GM23248 (cell line): Measurements from ENCODE around the gene WDR48. TPM values are rescaled to one million over a fixed set of nuclear protein-coding genes. Genes with fewer than 3 reads are reported as not detected.

Source experiments
- DNase-seq: peaks from one replicate; pipeline ENCODE4 v3.0.0-alpha.2; 2015
- H2AFZ ChIP-seq: fragments of 200-600 bp; sonication (generic); 2 replicates; pipeline ENCODE4 v1.6.1; 2016; ENCODE audit warnings: antibody characterized with exemption
- H3F3A ChIP-seq: fragments of 200-600 bp; sonication (generic); 2 replicates; pipeline ENCODE4 v1.6.1; 2016; ENCODE audit warnings: mild to moderate bottlenecking, antibody characterized with exemption, mixed run types; ENCODE audit not compliant: insufficient read depth
- H3K27ac ChIP-seq: fragments of 200-600 bp; sonication (generic); 2 replicates; pipeline ENCODE4 v1.5.1; 2016; ENCODE audit warnings: mild to moderate bottlenecking
- H3K27me3 ChIP-seq: fragments of 200-600 bp; sonication (generic); replicated peaks from 2 replicates; pipeline ENCODE4 v1.6.1; 2016; ENCODE audit warnings: mild to moderate bottlenecking; ENCODE audit not compliant: insufficient read depth
- H3K36me3 ChIP-seq: fragments of 200-600 bp; sonication (generic); 2 replicates; pipeline ENCODE4 v1.6.1; 2016; ENCODE audit warnings: low read depth, mild to moderate bottlenecking
- H3K4me1 ChIP-seq: fragments of 200-600 bp; sonication (generic); 2 replicates; pipeline ENCODE4 v1.6.1; 2016; ENCODE audit warnings: mild to moderate bottlenecking; ENCODE audit not compliant: insufficient read depth
- H3K4me2 ChIP-seq: fragments of 200-600 bp; sonication (generic); one replicate; pipeline ENCODE4 v1.6.1; 2016; ENCODE audit warnings: mild to moderate bottlenecking; ENCODE audit not compliant: unreplicated experiment
- H3K4me3 ChIP-seq: fragments of 200-600 bp; sonication (generic); 2 replicates; pipeline ENCODE4 v1.5.1; 2016; ENCODE audit warnings: mild to moderate bottlenecking
- H3K79me2 ChIP-seq: fragments of 200-600 bp; sonication (generic); 2 replicates; pipeline ENCODE4 v1.6.1; 2016; ENCODE audit warnings: mild to moderate bottlenecking; ENCODE audit not compliant: insufficient read depth
- H3K9ac ChIP-seq: fragments of 200-600 bp; sonication (generic); 2 replicates; pipeline ENCODE4 v1.6.1; 2016; ENCODE audit warnings: mild to moderate bottlenecking
- H3K9me2 ChIP-seq: fragments of 200-600 bp; sonication (generic); 2 replicates; pipeline ENCODE4 v1.6.1; 2016; ENCODE audit warnings: mixed run types, mild to moderate bottlenecking, moderate library complexity; ENCODE audit not compliant: insufficient read depth
- H3K9me3 ChIP-seq: fragments of 200-600 bp; sonication (generic); one replicate; pipeline ENCODE4 v1.6.1; 2017; ENCODE audit warnings: low read depth
- H4K20me1 ChIP-seq: fragments of 200-600 bp; sonication (generic); 2 replicates; pipeline ENCODE4 v1.6.0; 2016; ENCODE audit not compliant: insufficient read depth
- EZH2 ChIP-seq: fragments of 200-600 bp; sonication (generic); IDR thresholded peaks from 2 replicates; pipeline ENCODE4 v1.6.1; 2018; ENCODE audit warnings: antibody characterized with exemption, mild to moderate bottlenecking; ENCODE audit not compliant: insufficient read depth, poor library complexity, severe bottlenecking
- EZH2phosphoT487 ChIP-seq: fragments of 200-600 bp; sonication (generic); IDR thresholded peaks from 2 replicates; pipeline ENCODE4 v1.6.1; 2018; ENCODE audit warnings: antibody characterized with exemption, moderate library complexity, mild to moderate bottlenecking, low read depth; ENCODE audit not compliant: insufficient read depth
- WGBS, 2 experiments: methylation state at CpG; one replicate each; pipeline ENCODE4 v1.1.6; 2015 to 2017; ENCODE audit warnings: low lambda C conversion rate in 2 of 2, low coverage in 1 of 2; ENCODE audit errors: missing lambda C conversion rate in 2 of 2; 5-methylcytosine and 5-hydroxymethylcytosine counted together
- in situ Hi-C: fragments of 300-500 bp; cut with MboI; formaldehyde crosslinking; loops from 2 replicates; pipeline ENCODE4 v1.15.0; 2020
- polyA plus RNA-seq: library from polyadenylated mRNA; unstranded; fragments of >200 nt; fragmentation: Nextera tagmentation; extraction: Ambion mirVana; gene quantifications from 2 replicates; pipeline ENCODE4 v1.2.1, GENCODE V29; 2016
- total RNA-seq: library from RNA; depleted of rRNA; stranded (reverse); fragments of >200 nt; shearing (Covaris generic); gene quantifications from 2 replicates; pipeline ENCODE4 v1.2.3, GENCODE V29; 2014

WDR48 gene
- total and polyA plus RNA-seq, 2 experiments from 2014 or later = 25.7 to 29.7 TPM

GRCh38 chr3:39079530-39079929, 27.7 kb downstream of the WDR48 start:
- no peak overlapping the region for H3K27ac ChIP-seq
- H4K20me1 ChIP-seq = no peaks in the 10 kb centered on the region
- H3K36me3 ChIP-seq = peaks cover 25% of the 10 kb centered on the region
- H3F3A ChIP-seq = no peaks in the 10 kb centered on the region
- H3K4me2 ChIP-seq = no peak overlapping the region
- H3K79me2 ChIP-seq = no peaks in the 10 kb centered on the region
- no peaks in the 10 kb centered on the region for H3K27me3 ChIP-seq
- H3K9ac ChIP-seq = no peak overlapping the region
- in situ Hi-C loops = no loop called here
- H3K4me1 ChIP-seq = no peaks in the 10 kb centered on the region
- H3K9me3 ChIP-seq = no peaks in the 10 kb centered on the region
- H3K4me3 ChIP-seq = no peak overlapping the region
- no peak overlapping the region for H2AFZ ChIP-seq
- H3K9me2 ChIP-seq = no peaks in the 10 kb centered on the region
- DNase-seq = no peak
- no peak for TF ChIP-seq EZH2
- TF ChIP-seq EZH2phosphoT487 = no peak

GRCh38 chr3:39080026-39080425, 28.2 kb downstream of the WDR48 start:
- Histone ChIP-seq H3K4me2 (no peak overlapping the region), H3K9me3 (no peaks in the 10 kb centered on the region), H3K4me1 (no peaks in the 10 kb centered on the region), H3K79me2 (no peaks in the 10 kb centered on the region), H3K9ac (no peak overlapping the region), H3K36me3 (peaks cover 22% of the 10 kb centered on the region), H4K20me1 (no peaks in the 10 kb centered on the region), H3K9me2 (no peaks in the 10 kb centered on the region), H3K27ac (no peak overlapping the region), H3F3A (no peaks in the 10 kb centered on the region), H3K4me3 (no peak overlapping the region), H3K27me3 (no peaks in the 10 kb centered on the region), H2AFZ (no peak overlapping the region)
- in situ Hi-C loops = no loop called here
- TF ChIP-seq EZH2phosphoT487 = no peak
- no peak for TF ChIP-seq EZH2
- DNase-seq = no peak

DNA sequence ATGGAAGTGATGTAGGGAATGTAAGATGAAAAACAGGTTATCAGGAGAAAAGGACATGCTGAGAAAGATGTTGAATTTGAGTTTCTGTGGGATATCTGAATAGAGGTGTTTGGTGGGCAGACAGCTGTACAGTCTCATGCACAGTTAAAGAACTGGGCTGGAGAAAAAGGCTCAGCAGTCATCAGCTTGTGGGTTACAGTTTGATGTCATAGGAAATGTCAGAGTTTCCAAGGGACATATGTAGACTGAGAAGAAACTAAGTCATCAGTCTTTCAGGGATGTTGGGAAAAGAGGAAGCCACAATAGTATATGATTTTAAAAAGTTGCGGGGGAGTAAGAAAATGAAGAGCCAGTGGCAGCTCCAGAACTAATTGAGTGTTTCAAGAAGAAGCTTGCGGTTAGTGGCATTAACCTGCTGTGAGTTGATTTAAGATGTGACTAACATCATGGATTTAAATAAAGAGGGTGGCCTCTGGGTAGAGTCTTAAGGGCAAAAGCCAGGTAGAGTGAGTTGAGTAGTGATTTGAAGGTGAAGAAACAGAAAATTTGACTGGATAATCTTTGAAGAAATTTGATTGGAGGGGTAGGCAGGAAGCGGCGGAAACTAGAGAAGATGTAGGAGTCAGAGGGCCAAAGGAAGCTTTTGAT, 31.0 kb downstream of the WDR48 start:
- no peaks in the 10 kb centered on the region for H3K27me3 ChIP-seq
- 98% methylated on average over 4 of the region's 4 CpGs for WGBS, 2 experiments
- H3K4me2 ChIP-seq = no peak overlapping the region
- H3K4me3 ChIP-seq = no peak overlapping the region
- in situ Hi-C loops = no loop called here
- no peaks in the 10 kb centered on the region for H3K9me2 ChIP-seq
- no peaks in the 10 kb centered on the region for H3K4me1 ChIP-seq
- H3K36me3 ChIP-seq = peaks cover 11% of the 10 kb centered on the region
- H2AFZ ChIP-seq = no peak overlapping the region
- no peak overlapping the region for H3K27ac ChIP-seq
- H3K9me3 ChIP-seq = no peaks in the 10 kb centered on the region
- no peaks in the 10 kb centered on the region for H3F3A ChIP-seq
- no peaks in the 10 kb centered on the region for H4K20me1 ChIP-seq
- no peaks in the 10 kb centered on the region for H3K79me2 ChIP-seq
- no peak for DNase-seq
- TF ChIP-seq EZH2phosphoT487 = no peak
- TF ChIP-seq EZH2 = no peak
- H3K9ac ChIP-seq = no peak overlapping the region

DNA sequence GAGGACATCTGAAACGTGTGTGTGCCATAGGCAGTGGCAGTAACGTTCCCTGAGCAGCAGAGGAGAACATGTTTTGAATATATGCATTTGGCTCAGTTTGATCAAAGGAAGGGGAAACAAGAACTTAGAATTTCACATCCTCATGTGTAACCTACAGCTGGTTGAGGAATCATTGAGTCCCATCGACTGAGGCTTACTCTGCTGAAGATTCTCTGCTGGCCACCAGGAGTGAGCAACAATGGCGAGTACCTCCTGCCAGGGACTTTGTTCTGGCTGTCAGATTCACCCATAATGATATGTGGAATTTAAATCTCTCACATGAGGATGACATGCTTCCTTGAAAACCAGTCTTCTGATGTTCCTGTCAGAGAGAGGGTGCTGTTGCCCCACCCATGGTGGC, 34.3 kb downstream of the WDR48 start:
- Histone ChIP-seq H4K20me1 (no peaks in the 10 kb centered on the region), H3K9me3 (no peaks in the 10 kb centered on the region), H3F3A (no peaks in the 10 kb centered on the region), H3K4me2 (no peak overlapping the region), H3K79me2 (no peaks in the 10 kb centered on the region), H3K9ac (no peak overlapping the region), H3K4me1 (no peaks in the 10 kb centered on the region), H3K9me2 (no peaks in the 10 kb centered on the region), H3K36me3 (peaks cover 26% of the 10 kb centered on the region), H3K27me3 (no peaks in the 10 kb centered on the region), H3K4me3 (no peak overlapping the region), H2AFZ (no peak overlapping the region), H3K27ac (no peak overlapping the region)
- 68 to 70% methylated on average over 4 of the region's 4 CpGs for WGBS, 2 experiments
- TF ChIP-seq EZH2phosphoT487 (no peak), EZH2 (no peak)
- no peak for DNase-seq
- in situ Hi-C loops = no loop called here

DNA sequence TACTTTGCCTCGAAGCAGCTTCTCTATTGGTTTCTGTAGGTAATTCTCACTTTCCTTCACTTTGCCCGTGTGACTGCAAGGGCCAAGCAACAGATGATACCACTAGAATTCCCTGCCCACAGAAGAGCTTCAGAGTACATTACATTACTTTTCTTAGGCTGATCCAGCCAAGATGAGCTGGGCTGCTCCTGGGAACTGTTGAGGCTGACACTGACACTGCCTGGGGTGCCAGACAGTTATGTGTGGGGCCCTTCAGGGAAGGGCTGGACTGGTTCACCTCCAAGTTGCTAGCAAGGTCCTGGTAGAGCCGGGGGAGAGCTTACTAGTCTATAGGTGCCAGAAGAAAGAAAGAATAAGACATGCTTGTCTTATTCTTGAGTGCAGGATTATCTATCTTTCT, 36.6 kb downstream of the WDR48 start:
- no peaks in the 10 kb centered on the region for H3K9me2 ChIP-seq
- no peak overlapping the region for H3K4me2 ChIP-seq
- 91 to 97% methylated on average over 3 of the region's 3 CpGs for WGBS, 2 experiments
- no peaks in the 10 kb centered on the region for H3K27me3 ChIP-seq
- TF ChIP-seq EZH2phosphoT487 (no peak), EZH2 (no peak)
- H3K27ac ChIP-seq = no peak overlapping the region
- no peaks in the 10 kb centered on the region for H3K79me2 ChIP-seq
- no peak for DNase-seq
- peaks cover 34% of the 10 kb centered on the region for H3K36me3 ChIP-seq
- no peak overlapping the region for H3K9ac ChIP-seq
- in situ Hi-C loops = no loop called here
- H4K20me1 ChIP-seq = no peaks in the 10 kb centered on the region
- no peaks in the 10 kb centered on the region for H3K4me1 ChIP-seq
- no peak overlapping the region for H2AFZ ChIP-seq
- H3K9me3 ChIP-seq = no peaks in the 10 kb centered on the region
- no peak overlapping the region for H3K4me3 ChIP-seq
- no peaks in the 10 kb centered on the region for H3F3A ChIP-seq
